Keratinocyte (primary cell): ENCODE results near the gene CALML5.

Source experiments
- EZH2 ChIP-seq: IDR thresholded peaks from one replicate; pipeline ENCODE4 v1.6.1; 2012; ENCODE audit warnings: inconsistent platforms, mild to moderate bottlenecking, low read length, moderate library complexity
- TF ChIP-seq, protein P1 (sequence below), 3 experiments: IDR thresholded peaks in 1 of 3; conservative IDR thresholded peaks in 1 of 3; optimal IDR thresholded peaks in 1 of 3; 2 replicates in 2 of 3; 3 replicates in 1 of 3; pipeline versions ENCODE3 to v1.5.1; 2011; ENCODE audit warnings: low read length in 3 of 3, mild to moderate bottlenecking in 3 of 3, moderate library complexity in 2 of 3, control low read depth in 1 of 3, inconsistent platforms in 1 of 3; ENCODE audit not compliant: insufficient read depth in 2 of 3; ENCODE audit errors: extremely low read depth in 1 of 3

DNA sequence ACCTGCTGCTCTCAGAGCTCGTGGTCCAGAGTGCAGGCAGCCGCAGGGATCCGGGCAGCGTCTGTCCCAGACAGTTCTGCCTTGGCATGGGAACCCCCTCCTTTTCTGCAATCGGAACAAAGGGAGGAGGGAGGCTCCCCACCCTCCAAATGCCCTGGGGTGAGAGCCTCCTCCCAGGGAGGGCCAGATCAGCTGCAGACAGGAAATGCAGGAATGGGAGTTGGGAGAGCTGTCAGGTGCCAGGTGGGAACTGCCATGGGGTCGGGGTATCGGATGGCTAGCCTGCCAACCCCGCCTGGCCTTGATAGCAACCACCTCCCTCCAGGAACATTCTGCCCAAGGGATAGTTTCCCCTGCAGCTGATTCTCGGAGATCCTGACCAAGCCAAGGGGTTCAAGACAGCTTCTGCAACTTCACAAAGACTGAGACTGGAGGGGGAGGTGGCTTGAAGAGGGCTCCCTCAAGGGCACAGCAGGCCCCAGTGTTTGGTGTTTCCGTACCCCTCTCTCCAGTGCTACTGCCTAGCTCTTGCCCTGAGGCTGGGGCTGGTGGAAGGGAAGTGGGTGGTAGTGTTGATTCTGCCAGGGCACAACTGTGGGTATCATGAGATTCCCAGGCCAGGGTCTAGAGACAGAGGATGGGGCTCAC lies at the start of gene CALML5:
- TF ChIP-seq, protein P1, sequence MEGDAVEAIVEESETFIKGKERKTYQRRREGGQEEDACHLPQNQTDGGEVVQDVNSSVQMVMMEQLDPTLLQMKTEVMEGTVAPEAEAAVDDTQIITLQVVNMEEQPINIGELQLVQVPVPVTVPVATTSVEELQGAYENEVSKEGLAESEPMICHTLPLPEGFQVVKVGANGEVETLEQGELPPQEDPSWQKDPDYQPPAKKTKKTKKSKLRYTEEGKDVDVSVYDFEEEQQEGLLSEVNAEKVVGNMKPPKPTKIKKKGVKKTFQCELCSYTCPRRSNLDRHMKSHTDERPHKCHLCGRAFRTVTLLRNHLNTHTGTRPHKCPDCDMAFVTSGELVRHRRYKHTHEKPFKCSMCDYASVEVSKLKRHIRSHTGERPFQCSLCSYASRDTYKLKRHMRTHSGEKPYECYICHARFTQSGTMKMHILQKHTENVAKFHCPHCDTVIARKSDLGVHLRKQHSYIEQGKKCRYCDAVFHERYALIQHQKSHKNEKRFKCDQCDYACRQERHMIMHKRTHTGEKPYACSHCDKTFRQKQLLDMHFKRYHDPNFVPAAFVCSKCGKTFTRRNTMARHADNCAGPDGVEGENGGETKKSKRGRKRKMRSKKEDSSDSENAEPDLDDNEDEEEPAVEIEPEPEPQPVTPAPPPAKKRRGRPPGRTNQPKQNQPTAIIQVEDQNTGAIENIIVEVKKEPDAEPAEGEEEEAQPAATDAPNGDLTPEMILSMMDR (optimal IDR thresholded peaks at IDR 0.05 in 1 of 3, IDR thresholded peaks at IDR 0.05 in 1 of 3, conservative IDR thresholded peaks at IDR 0.05 in 1 of 3; ENCODE audit: extremely low read depth in 1 of 3, insufficient read depth in 2 of 3, low read length in 3 of 3), result no peak
- no peak for TF ChIP-seq EZH2
